Osteocyte (in vitro differentiated cells): Measurements from ENCODE around the gene MMS19. TPM values are rescaled to one million over a fixed set of nuclear protein-coding genes. Genes with fewer than 3 reads are reported as not detected.

ENCODE experiments used
- DNase-seq: peaks from one replicate; pipeline ENCODE4 v3.0.0; 2021; ENCODE audit warnings: mixed read lengths; ENCODE audit not compliant: unreplicated experiment; ENCODE audit errors: extremely low spot score
- H3K27ac Mint-ChIP-seq: one replicate; pipeline ENCODE4 v1.8.0; 2021; ENCODE audit warnings: mild to moderate bottlenecking, mixed read lengths; ENCODE audit not compliant: unreplicated experiment
- H3K27me3 Mint-ChIP-seq: one replicate; pipeline ENCODE4 v1.8.0; 2021; ENCODE audit warnings: mixed read lengths; ENCODE audit not compliant: unreplicated experiment
- H3K36me3 Mint-ChIP-seq: one replicate; pipeline ENCODE4 v1.8.0; 2021; ENCODE audit warnings: mixed read lengths; ENCODE audit not compliant: unreplicated experiment
- H3K4me1 Mint-ChIP-seq: one replicate; pipeline ENCODE4 v1.8.0; 2021; ENCODE audit warnings: mixed read lengths; ENCODE audit not compliant: unreplicated experiment
- H3K4me3 Mint-ChIP-seq: one replicate; pipeline ENCODE4 v1.8.0; 2021; ENCODE audit warnings: mild to moderate bottlenecking, moderate library complexity, mixed read lengths; ENCODE audit not compliant: unreplicated experiment
- H3K9me3 Mint-ChIP-seq: one replicate; pipeline ENCODE4 v1.8.0; 2021; ENCODE audit warnings: mixed read lengths; ENCODE audit not compliant: unreplicated experiment
- CTCF ChIP-seq: fragments of 200-600 bp; sonication (generic); IDR thresholded peaks from 2 replicates; pipeline ENCODE4 v1.5.0; 2021; ENCODE audit warnings: antibody characterized with exemption, mild to moderate bottlenecking, moderate library complexity
- total RNA-seq: library from RNA; stranded (reverse); gene quantifications from 2 replicates; pipeline ENCODE4 v1.2.1, GENCODE V29; 2021

The MMS19 gene
- total RNA-seq, 1 donor from 2014 or later, result 71.1 TPM

- no peak overlapping the region for H3K27ac Mint-ChIP-seq
- H3K4me1 Mint-ChIP-seq, result peaks cover 3% of the 10 kb centered on the region
- H3K27me3 Mint-ChIP-seq, result no peaks in the 10 kb centered on the region
- H3K9me3 Mint-ChIP-seq, result no peaks in the 10 kb centered on the region
- peaks cover 46% of the 10 kb centered on the region for H3K36me3 Mint-ChIP-seq
- no peak for DNase-seq
- no peak overlapping the region for H3K4me3 Mint-ChIP-seq
- no peak for TF ChIP-seq CTCF
Measured at GRCh38 chr10:97456034-97456685, 42.1 kb downstream of the MMS19 start.

- Mint-ChIP-seq H3K36me3 (peaks cover 37% of the 10 kb centered on the region), H3K9me3 (no peaks in the 10 kb centered on the region), H3K4me1 (peaks cover 7% of the 10 kb centered on the region), H3K4me3 (no peak overlapping the region), H3K27me3 (no peaks in the 10 kb centered on the region), H3K27ac (no peak overlapping the region)
- TF ChIP-seq CTCF, result no peak
- DNase-seq, result no peak
Measured at GRCh38 chr10:97454330-97455036, 43.7 kb downstream of the MMS19 start.

- no peak overlapping the region for H3K4me3 Mint-ChIP-seq
Measured at GRCh38 chr10:97452352-97452751, 45.9 kb downstream of the MMS19 start.

GRCh38 chr10:97451605-97452004 is 46.6 kb downstream of the MMS19 start:
- Mint-ChIP-seq H3K27ac (no peak overlapping the region), H3K36me3 (peaks cover 19% of the 10 kb centered on the region), H3K4me3 (no peak overlapping the region), H3K9me3 (no peaks in the 10 kb centered on the region), H3K4me1 (peaks cover 26% of the 10 kb centered on the region), H3K27me3 (no peaks in the 10 kb centered on the region)
- no peak for DNase-seq
- TF ChIP-seq CTCF, result no peak

More at GRCh38 chr10:97452352-97452751, 45.9 kb downstream of the MMS19 start:
- peaks cover 24% of the 10 kb centered on the region for H3K36me3 Mint-ChIP-seq
- H3K27me3 Mint-ChIP-seq, result no peaks in the 10 kb centered on the region
- no peak for DNase-seq
- H3K27ac Mint-ChIP-seq, result no peak overlapping the region
- no peak for TF ChIP-seq CTCF
- no peaks in the 10 kb centered on the region for H3K9me3 Mint-ChIP-seq
- H3K4me1 Mint-ChIP-seq, result peaks cover 19% of the 10 kb centered on the region

GRCh38 chr10:97450828-97451227 is 47.4 kb downstream of the MMS19 start:
- Mint-ChIP-seq H3K27me3 (no peaks in the 10 kb centered on the region), H3K4me1 (peaks cover 31% of the 10 kb centered on the region), H3K9me3 (no peaks in the 10 kb centered on the region), H3K4me3 (no peak overlapping the region), H3K36me3 (peaks cover 11% of the 10 kb centered on the region), H3K27ac (no peak overlapping the region)
- DNase-seq, result no peak
- TF ChIP-seq CTCF, result no peak
